ENCODE data around the gene C5orf34.

The C5orf34 gene

DNA sequence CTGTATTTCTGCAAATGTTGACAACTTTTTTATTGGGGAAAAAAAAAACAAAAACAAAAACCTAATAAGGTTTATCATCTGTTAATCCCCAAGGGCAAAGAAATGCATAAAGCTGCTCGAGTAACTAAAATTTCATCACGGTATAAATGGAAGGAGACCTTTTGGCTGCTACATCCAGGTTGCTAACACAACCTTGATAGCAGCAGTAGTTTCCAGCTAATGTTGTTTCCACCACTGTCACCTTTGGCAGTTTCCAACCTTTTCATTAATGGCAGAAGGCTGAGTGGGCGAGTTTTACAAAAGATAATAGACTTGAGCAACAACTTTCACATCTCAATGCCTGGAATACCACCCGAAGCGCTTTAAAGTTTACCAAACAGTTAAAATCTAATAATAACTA, 33.4 kb upstream of the C5orf34 start:
- DNase-seq (ENCODE audit: low spot score), result no peak
- TF ChIP-seq, protein P1, sequence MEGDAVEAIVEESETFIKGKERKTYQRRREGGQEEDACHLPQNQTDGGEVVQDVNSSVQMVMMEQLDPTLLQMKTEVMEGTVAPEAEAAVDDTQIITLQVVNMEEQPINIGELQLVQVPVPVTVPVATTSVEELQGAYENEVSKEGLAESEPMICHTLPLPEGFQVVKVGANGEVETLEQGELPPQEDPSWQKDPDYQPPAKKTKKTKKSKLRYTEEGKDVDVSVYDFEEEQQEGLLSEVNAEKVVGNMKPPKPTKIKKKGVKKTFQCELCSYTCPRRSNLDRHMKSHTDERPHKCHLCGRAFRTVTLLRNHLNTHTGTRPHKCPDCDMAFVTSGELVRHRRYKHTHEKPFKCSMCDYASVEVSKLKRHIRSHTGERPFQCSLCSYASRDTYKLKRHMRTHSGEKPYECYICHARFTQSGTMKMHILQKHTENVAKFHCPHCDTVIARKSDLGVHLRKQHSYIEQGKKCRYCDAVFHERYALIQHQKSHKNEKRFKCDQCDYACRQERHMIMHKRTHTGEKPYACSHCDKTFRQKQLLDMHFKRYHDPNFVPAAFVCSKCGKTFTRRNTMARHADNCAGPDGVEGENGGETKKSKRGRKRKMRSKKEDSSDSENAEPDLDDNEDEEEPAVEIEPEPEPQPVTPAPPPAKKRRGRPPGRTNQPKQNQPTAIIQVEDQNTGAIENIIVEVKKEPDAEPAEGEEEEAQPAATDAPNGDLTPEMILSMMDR (IDR thresholded peaks at IDR 0.05; ENCODE audit: borderline replicate concordance, control extremely low read depth, extremely low read depth, insufficient read depth, missing control alignments), result no peak
- in situ Hi-C loops (cut with MboI; ENCODE audit: low sequenced_read_pairs, unreplicated experiment), result no loop called here

DNA sequence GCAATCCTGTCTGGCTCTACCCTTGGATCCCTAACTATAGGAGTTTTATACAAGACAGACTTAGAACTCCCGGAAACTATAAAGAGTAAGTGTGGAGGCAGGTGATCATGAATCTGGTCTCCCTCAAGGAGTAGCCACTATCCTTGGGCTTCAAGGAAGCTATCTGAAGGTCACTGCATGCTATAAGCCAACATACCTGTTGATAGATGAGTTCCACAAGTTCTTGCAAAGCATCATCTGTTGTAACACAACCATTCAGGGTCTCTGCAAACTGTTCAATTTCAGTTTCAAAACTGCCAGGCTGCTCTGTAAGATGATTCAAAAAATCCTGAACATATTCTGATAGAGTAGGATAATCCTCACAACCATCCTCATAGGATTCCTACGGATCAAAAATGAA, 32.6 kb upstream of the C5orf34 start:
- no peak for DNase-seq (ENCODE audit: low spot score)
- in situ Hi-C loops (cut with MboI; ENCODE audit: low sequenced_read_pairs, unreplicated experiment), result no loop called here
- TF ChIP-seq, protein P1 (IDR thresholded peaks at IDR 0.05; ENCODE audit: borderline replicate concordance, control extremely low read depth, extremely low read depth, insufficient read depth, missing control alignments), result no peak

DNA sequence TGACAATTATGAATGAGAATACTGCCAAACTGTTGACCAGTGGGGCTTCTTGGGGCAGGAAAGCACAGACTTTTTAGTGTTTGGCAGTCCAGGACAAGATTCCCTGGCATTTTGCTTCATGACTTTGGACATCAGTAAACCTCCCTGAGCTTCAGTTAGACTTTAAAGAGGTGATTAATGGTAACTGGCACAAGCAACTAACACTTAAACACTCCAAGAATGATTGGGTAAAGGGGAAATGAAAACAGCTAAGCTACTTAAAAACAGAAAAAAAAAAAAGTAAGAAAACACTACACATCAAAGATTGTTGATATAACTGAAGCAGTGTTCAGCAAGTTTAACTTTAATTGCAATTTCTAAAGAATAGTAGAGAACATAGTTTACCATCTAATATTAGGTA, 28.5 kb upstream of the C5orf34 start:
- no peak for DNase-seq (ENCODE audit: low spot score)
- TF ChIP-seq, protein P1 (IDR thresholded peaks at IDR 0.05; ENCODE audit: borderline replicate concordance, control extremely low read depth, extremely low read depth, insufficient read depth, missing control alignments), result no peak
- in situ Hi-C loops (cut with MboI; ENCODE audit: low sequenced_read_pairs, unreplicated experiment), result no loop called here

DNA sequence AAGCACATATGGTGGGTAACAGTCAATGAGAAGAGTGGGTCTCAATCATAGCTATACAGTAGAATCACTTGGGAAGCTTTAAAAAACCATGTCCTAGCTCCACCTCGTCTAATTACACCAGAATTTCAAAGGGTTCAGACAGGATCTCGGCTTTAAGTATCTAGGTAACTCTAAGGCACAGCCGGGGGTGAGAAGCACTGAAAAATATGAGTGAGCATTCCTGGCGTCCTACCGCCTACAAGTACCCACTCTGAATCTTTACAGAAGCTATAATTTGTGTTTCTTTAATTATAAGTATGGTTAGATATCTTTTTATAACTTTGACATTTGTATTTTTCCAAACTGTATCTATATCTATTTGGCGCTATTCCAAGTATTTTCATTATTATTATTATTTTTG, 25.8 kb upstream of the C5orf34 start:
- in situ Hi-C loops (cut with MboI; ENCODE audit: low sequenced_read_pairs, unreplicated experiment), result no loop called here
- TF ChIP-seq, protein P1 (IDR thresholded peaks at IDR 0.05; ENCODE audit: borderline replicate concordance, control extremely low read depth, extremely low read depth, insufficient read depth, missing control alignments), result no peak
- DNase-seq (ENCODE audit: low spot score), result no peak

DNA sequence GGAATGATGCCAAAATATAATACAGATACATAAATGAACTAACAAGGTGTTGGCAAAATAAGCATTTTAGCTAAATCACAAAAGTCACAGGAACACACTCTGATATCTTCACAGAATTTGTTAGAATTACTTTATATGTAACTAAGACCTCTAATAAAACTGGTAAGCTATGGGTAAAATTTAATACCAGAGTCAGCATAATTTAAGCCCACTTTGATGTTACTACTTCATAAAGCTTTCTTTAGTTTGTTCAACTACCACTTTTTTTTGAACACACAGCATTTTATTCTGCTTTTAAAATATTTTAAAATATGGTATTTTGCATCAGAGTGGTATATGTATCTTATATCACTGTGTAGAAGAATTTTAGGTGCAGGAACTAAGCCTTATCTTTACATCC, 22.0 kb upstream of the C5orf34 start:
- TF ChIP-seq, protein P1 (IDR thresholded peaks at IDR 0.05; ENCODE audit: borderline replicate concordance, control extremely low read depth, extremely low read depth, insufficient read depth, missing control alignments), result no peak
- no peak for DNase-seq (ENCODE audit: low spot score)
- in situ Hi-C loops (cut with MboI; ENCODE audit: low sequenced_read_pairs, unreplicated experiment), result no loop called here

DNA sequence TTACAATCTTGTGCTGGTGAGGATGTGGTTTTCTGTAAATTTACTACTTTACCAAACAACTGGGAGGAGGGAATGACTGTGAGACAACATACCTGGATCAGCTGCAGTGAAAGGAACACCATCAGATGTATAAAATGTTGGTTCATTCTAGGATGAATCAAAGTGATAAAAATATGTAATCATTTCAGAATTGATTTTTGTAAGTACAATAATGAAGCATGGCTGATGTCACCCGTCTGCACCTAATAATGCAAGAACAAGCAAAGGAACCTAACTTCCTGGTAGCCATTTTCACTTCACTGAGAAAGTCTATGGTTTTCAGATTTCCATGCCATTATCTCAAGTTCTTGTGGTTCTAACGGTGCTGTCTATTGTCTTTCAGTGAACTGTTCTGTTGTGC, 18.7 kb upstream of the C5orf34 start:
- TF ChIP-seq, protein P1 (IDR thresholded peaks at IDR 0.05; ENCODE audit: borderline replicate concordance, control extremely low read depth, extremely low read depth, insufficient read depth, missing control alignments), result no peak
- DNase-seq (ENCODE audit: low spot score), result no peak
- in situ Hi-C loops (cut with MboI; ENCODE audit: low sequenced_read_pairs, unreplicated experiment), result no loop called here

DNA sequence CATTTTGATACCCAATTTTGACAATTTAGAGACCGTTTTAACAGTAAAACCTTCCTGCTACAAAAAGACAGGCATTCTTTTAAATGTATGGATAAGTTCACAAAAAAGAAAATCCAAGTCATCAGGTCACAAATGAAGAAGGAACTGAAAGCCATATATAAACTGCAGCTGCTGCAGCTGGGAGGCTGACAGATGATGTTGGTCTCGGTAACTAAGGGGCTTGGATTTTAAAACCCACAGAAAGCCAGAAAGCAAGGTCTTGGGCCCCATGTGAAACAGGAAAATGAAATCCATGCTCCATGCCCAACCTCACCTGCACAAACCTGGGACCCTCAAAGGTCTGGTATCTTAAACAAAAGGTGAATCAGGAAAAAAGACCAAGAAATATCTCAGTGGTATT, 15.7 kb upstream of the C5orf34 start:
- in situ Hi-C loops (cut with MboI; ENCODE audit: low sequenced_read_pairs, unreplicated experiment), result no loop called here
- no peak for DNase-seq (ENCODE audit: low spot score)
- TF ChIP-seq, protein P1 (IDR thresholded peaks at IDR 0.05; ENCODE audit: borderline replicate concordance, control extremely low read depth, extremely low read depth, insufficient read depth, missing control alignments), result no peak

All from GM13976 (cell line).